Right lung (tissue), 5 donors: ENCODE measurements around the gene LCTL. TPM values are rescaled to one million over a fixed set of nuclear protein-coding genes. Genes with fewer than 3 reads are reported as not detected.
"Not testable (repeated sequence)": the region's sequence is repeated elsewhere in the genome, so short reads cannot be mapped to it uniquely, and the experiment has no call there.

Experiments
- DNase-seq, 2 donors: peaks; one replicate each; pipeline ENCODE4 v3.0.0-alpha.2; 2013
- polyA plus RNA-seq, 5 donors: library from polyadenylated mRNA; unstranded; fragments of 120-200 nt; gene quantifications; one replicate each; pipeline versions ENCODE4 v1.2.1 to v1.2.3, GENCODE V29; 2013; ENCODE audit warnings: inconsistent platforms in 1 of 5, low replicate concordance in 1 of 5; ENCODE audit not compliant: insufficient read length in 5 of 5, insufficient read depth in 1 of 5

Gene LCTL
- polyA plus RNA-seq, 5 donors = 0.35 to 0.91 (median 0.44) TPM

DNA sequence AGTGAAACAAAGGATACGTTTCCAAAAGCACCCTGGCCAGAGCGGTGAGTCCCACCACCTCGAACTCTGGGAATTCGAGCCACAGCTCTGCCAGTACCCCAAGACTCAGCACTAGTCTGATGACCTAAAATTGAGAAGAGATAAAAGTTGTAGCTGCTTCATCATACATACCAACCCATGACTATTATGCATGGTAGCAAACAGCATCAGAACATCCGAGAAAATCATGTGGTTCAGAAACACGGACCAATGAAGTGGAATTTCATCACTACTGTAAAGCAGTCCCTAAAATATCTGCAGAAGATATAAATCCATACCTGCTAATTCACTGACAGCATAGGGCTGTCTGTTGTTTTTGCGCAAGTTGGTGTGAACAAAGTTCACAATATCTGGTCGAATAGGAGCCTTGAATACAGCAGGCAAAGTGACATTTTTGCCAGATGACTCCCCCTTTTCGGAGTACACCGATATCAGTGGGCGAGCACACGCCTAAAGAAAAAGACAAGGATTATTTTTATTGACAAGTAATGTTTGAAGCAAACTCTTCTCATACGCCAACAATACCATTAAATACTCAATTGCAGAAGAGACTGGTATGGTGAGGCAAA is 62.7 kb downstream of the LCTL start:
- DNase-seq = not testable (repeated sequence)

DNA sequence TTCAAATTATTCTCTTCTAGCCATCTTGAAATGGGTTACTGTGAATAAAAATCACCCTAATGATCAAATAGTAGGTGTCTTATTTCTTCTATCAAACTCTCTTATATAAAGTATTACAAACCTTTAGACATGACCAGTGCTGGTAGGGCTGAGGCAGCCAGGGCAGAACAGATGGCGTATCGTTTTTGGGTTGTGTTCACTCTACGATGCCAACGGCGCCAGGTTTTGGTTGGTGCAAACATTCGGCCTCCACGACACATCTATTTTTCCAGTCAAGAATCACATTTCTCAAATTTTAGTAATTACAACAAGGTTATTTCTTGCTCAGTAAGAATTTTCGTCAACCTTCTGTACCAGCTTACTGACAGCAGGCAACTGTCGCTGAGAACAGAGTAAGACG is 63.3 kb downstream of the LCTL start:
- DNase-seq = no peak

DNA sequence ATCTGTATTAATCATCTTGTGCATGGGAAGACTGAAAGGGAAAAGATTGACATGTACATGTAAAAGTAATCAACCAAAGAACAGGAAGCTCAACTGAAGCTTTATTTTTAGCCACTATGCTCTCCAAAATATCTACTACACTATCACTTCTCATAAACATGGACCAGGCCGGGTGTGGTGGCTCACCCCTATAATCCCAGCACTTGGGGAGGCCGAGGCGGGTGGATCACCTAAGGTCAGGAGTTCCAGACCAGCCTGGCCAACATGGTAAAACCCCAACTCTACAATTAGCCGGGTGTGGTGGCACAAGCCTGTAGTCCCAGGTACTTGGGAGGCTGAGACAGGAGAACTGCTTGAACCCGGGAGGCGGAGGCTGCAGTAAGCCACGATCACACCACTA is 65.5 kb downstream of the LCTL start:
- DNase-seq = not testable (repeated sequence)

DNA sequence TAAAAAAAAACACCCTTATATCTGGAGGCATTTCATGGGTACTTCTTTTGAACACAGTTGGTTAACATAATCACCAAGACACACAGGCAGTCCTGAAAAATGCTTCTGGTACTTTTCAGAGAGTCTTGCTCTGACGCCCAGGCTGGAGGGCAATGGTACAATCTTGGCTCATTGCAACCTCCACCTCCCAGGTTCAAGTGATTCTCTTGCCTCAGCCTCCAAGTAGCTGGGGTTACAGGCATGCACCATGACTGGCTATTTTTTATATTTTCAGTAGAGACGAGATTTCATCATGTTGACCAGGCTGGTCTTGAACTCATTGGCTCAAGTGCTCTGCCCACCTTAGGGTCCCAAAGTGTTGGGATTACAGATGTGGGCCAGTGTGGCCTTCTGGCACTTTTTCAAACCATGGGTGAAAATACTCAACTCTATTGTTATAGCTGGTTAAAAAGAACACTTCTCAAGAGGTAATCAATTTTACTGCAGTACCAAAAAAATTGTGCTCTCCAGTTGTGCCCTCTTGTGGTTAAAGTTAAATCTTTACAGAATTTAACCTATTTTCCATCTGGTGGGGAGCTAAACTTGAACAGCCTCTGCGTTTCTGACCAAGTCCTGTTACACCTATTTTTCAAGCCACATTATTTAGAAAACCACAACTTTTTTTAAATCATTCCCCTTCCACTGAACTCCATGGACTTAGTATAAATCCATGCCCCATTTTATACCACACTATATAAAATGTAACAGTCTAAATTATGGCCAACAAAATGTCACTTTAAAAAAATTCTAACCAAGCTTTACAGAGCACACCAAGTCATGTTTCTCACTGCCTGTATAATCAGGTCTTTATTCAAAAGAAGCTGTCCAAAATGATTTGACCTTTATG is 67.1 kb downstream of the LCTL start:
- peak; percentile 24 to 28 for DNase-seq

Other genes starting within 250 kb of the LCTL start
- gene TIPIN, start 209.3 kb downstream of the LCTL start, polyA plus RNA-seq = 10 to 100 TPM; 15.5 to 21.8 (median 20.5) TPM
- 10 to 100 TPM; 44.1 to 57.6 (median 53.0) TPM for gene MAP2K1, start 179.1 kb downstream of the LCTL start, polyA plus RNA-seq
- gene SNAPC5, start 68.2 kb downstream of the LCTL start, polyA plus RNA-seq = 10 to 100 TPM; 25.7 to 31.5 (median 29.2) TPM
- gene RPL4, start 61.1 kb downstream of the LCTL start, polyA plus RNA-seq = 1,000 to 10,000 TPM; 4,151 to 4,706 (median 4,410) TPM
- gene ZWILCH, start 60.7 kb downstream of the LCTL start, polyA plus RNA-seq = 10 to 100 TPM; 21.4 to 38.6 (median 28.6) TPM
- gene SMAD6, start 136.2 kb upstream of the LCTL start, polyA plus RNA-seq = 10 to 100 TPM; 19.0 to 37.5 (median 31.4) TPM